Measurements from ENCODE around the gene SGPP1.

Gene SGPP1

DNA sequence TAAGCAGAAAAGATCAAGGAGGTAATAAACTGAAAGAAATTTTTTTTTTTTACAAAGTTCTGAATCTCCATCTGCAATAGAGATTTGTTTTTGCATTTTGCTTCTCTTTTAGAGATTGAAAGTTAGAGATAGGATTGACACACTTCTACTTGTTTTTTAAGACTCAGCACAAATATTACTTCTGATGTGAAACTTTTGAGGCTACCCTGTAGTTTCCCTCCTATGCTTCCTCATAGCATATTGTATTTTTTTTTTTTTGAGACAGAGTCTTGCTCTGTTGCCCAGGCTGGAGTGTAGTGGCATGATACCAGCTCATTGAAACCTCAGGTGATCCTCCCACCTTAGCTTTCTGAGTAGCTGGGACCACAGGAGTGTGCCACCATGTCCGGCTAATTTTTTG is 32.1 kb upstream of the SGPP1 start (continued):
- TF ChIP-seq, protein P1, sequence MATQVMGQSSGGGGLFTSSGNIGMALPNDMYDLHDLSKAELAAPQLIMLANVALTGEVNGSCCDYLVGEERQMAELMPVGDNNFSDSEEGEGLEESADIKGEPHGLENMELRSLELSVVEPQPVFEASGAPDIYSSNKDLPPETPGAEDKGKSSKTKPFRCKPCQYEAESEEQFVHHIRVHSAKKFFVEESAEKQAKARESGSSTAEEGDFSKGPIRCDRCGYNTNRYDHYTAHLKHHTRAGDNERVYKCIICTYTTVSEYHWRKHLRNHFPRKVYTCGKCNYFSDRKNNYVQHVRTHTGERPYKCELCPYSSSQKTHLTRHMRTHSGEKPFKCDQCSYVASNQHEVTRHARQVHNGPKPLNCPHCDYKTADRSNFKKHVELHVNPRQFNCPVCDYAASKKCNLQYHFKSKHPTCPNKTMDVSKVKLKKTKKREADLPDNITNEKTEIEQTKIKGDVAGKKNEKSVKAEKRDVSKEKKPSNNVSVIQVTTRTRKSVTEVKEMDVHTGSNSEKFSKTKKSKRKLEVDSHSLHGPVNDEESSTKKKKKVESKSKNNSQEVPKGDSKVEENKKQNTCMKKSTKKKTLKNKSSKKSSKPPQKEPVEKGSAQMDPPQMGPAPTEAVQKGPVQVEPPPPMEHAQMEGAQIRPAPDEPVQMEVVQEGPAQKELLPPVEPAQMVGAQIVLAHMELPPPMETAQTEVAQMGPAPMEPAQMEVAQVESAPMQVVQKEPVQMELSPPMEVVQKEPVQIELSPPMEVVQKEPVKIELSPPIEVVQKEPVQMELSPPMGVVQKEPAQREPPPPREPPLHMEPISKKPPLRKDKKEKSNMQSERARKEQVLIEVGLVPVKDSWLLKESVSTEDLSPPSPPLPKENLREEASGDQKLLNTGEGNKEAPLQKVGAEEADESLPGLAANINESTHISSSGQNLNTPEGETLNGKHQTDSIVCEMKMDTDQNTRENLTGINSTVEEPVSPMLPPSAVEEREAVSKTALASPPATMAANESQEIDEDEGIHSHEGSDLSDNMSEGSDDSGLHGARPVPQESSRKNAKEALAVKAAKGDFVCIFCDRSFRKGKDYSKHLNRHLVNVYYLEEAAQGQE (tag by site-specific recombination; IDR thresholded peaks at IDR 0.05): no peak

DNA sequence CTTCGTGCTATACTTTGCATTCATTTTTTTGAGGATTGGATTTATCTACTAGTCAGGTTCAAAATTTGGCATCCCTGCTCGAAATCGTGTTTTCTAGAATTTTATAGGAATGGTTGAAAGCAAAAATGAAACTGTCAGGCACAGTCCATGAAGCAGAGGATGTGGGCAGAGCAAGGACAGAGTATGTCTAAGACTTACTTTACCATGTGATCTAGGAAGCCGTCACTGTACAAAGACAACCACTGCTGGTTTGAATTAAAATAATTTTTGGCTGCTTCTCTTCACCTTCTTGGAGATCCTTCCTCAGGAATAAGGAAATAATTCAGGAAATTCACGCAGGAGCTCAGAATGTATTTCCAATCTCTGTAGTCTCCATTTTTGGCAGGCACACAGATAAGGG is 31.6 kb upstream of the SGPP1 start:
- H3K4me1 ChIP-seq (ENCODE audit: control insufficient read depth, insufficient read depth, low read length): no peaks in the 10 kb centered on the region
- no peak for TF ChIP-seq ZNF155 (tag by site-specific recombination; IDR thresholded peaks at IDR 0.05)
- no peak for TF ChIP-seq ZNF600 (tag by site-specific recombination; IDR thresholded peaks at IDR 0.05)
- TF ChIP-seq, protein P2, sequence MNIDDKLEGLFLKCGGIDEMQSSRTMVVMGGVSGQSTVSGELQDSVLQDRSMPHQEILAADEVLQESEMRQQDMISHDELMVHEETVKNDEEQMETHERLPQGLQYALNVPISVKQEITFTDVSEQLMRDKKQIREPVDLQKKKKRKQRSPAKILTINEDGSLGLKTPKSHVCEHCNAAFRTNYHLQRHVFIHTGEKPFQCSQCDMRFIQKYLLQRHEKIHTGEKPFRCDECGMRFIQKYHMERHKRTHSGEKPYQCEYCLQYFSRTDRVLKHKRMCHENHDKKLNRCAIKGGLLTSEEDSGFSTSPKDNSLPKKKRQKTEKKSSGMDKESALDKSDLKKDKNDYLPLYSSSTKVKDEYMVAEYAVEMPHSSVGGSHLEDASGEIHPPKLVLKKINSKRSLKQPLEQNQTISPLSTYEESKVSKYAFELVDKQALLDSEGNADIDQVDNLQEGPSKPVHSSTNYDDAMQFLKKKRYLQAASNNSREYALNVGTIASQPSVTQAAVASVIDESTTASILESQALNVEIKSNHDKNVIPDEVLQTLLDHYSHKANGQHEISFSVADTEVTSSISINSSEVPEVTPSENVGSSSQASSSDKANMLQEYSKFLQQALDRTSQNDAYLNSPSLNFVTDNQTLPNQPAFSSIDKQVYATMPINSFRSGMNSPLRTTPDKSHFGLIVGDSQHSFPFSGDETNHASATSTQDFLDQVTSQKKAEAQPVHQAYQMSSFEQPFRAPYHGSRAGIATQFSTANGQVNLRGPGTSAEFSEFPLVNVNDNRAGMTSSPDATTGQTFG (tag by site-specific recombination; IDR thresholded peaks at IDR 0.05; ENCODE audit: borderline replicate concordance): no peak
- TF ChIP-seq ZNF426 (tag by site-specific recombination; IDR thresholded peaks at IDR 0.05): no peak
- TF ChIP-seq ZBTB17 (tag by site-specific recombination; IDR thresholded peaks at IDR 0.05): no peak
- TF ChIP-seq ZNF302 (tag by site-specific recombination; IDR thresholded peaks at IDR 0.05; ENCODE audit: low read depth): no peak
- TF ChIP-seq SCRT2 (tag by site-specific recombination; IDR thresholded peaks at IDR 0.05): no peak

DNA sequence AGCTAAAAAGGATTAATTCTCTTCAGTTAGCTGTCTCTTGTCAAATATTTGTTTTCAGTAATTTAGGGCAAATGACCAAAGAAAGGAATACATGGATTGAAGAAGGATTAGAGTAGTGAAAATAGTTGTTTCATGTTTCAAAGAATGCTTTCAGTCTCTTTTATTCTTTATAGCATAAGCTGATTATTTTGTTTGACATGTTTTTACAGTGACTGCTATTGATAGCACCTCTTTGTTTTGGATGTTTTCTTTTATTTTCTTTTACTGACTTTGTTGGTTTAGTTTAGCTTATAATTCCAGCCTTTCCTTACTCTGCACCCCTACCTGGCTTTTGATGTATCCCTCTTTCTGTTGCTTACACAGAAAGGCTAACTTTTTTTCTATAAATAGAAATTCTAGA is 29.3 kb upstream of the SGPP1 start:
- H3K9me3 ChIP-seq (ENCODE audit: control insufficient read depth, insufficient read depth, low read depth, low read length): no peaks in the 10 kb centered on the region
- TF ChIP-seq YY1 (tag by site-specific recombination; IDR thresholded peaks at IDR 0.05) (no peak), ZNF248 (tag by site-specific recombination; IDR thresholded peaks at IDR 0.05) (no peak), GFI1B (tag by site-specific recombination; IDR thresholded peaks at IDR 0.05) (no peak), MYNN (tag by site-specific recombination; IDR thresholded peaks at IDR 0.05; ENCODE audit: borderline replicate concordance) (no peak), ZNF132 (tag by site-specific recombination; IDR thresholded peaks at IDR 0.05; ENCODE audit: borderline replicate concordance) (no peak), ZNF837 (tag by site-specific recombination; IDR thresholded peaks at IDR 0.05) (no peak), ZNF530 (tag by site-specific recombination; IDR thresholded peaks at IDR 0.05; ENCODE audit: low read depth) (no peak), ZIC2 (tag by site-specific recombination; IDR thresholded peaks at IDR 0.05) (no peak), KLF9 (tag by site-specific recombination; IDR thresholded peaks at IDR 0.05; ENCODE audit: low read depth) (no peak), ZNF555 (tag by site-specific recombination; conservative IDR thresholded peaks at IDR 0.05) (no peak), BCL11B (tag by site-specific recombination; IDR thresholded peaks at IDR 0.05; ENCODE audit: low read depth) (no peak), ZNF629 (tag by site-specific recombination; IDR thresholded peaks at IDR 0.05) (no peak), ZNF266 (tag by site-specific recombination; IDR thresholded peaks at IDR 0.05; ENCODE audit: low read depth) (no peak)
- TF ChIP-seq, protein P3, sequence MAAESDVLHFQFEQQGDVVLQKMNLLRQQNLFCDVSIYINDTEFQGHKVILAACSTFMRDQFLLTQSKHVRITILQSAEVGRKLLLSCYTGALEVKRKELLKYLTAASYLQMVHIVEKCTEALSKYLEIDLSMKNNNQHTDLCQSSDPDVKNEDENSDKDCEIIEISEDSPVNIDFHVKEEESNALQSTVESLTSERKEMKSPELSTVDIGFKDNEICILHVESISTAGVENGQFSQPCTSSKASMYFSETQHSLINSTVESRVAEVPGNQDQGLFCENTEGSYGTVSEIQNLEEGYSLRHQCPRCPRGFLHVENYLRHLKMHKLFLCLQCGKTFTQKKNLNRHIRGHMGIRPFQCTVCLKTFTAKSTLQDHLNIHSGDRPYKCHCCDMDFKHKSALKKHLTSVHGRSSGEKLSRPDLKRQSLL (tag by site-specific recombination; IDR thresholded peaks at IDR 0.05): no peak
- TF ChIP-seq, protein P4, sequence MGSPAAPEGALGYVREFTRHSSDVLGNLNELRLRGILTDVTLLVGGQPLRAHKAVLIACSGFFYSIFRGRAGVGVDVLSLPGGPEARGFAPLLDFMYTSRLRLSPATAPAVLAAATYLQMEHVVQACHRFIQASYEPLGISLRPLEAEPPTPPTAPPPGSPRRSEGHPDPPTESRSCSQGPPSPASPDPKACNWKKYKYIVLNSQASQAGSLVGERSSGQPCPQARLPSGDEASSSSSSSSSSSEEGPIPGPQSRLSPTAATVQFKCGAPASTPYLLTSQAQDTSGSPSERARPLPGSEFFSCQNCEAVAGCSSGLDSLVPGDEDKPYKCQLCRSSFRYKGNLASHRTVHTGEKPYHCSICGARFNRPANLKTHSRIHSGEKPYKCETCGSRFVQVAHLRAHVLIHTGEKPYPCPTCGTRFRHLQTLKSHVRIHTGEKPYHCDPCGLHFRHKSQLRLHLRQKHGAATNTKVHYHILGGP (tag by site-specific recombination; IDR thresholded peaks at IDR 0.05): no peak
- TF ChIP-seq, protein P5, sequence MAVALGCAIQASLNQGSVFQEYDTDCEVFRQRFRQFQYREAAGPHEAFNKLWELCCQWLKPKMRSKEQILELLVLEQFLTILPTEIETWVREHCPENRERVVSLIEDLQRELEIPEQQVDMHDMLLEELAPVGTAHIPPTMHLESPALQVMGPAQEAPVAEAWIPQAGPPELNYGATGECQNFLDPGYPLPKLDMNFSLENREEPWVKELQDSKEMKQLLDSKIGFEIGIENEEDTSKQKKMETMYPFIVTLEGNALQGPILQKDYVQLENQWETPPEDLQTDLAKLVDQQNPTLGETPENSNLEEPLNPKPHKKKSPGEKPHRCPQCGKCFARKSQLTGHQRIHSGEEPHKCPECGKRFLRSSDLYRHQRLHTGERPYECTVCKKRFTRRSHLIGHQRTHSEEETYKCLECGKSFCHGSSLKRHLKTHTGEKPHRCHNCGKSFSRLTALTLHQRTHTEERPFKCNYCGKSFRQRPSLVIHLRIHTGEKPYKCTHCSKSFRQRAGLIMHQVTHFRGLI (tag by site-specific recombination; IDR thresholded peaks at IDR 0.05): no peak

More for the DNA sequence above, 31.6 kb upstream of the SGPP1 start:
- ChIA-PET CTCF (no interaction called here), POLR2A (no interaction called here)
- no peak overlapping the region for H3K4me3 ChIP-seq (ENCODE audit: low read depth, low read length)
- no peak overlapping the region for H3K27ac ChIP-seq (ENCODE audit: extremely low read depth, low read depth, low read length)
- H3K36me3 ChIP-seq (ENCODE audit: control insufficient read depth in 2 of 2, insufficient read depth in 1 of 2, low read length in 2 of 2): no peaks in the 10 kb centered on the region; a peak in 1 of 3 replicates
- H3K9me3 ChIP-seq (ENCODE audit: control insufficient read depth, insufficient read depth, low read depth, low read length): no peaks in the 10 kb centered on the region

More for the DNA sequence above, 29.3 kb upstream of the SGPP1 start:
- H3K4me1 ChIP-seq (ENCODE audit: control insufficient read depth, insufficient read depth, low read length): 0 out of 2 replicates have a peak, but pooled peaks cover 4% of the 10 kb centered on the region
- H3K4me3 ChIP-seq (ENCODE audit: low read depth, low read length): no peak overlapping the region
- no peaks in the 10 kb centered on the region; a peak in 1 of 3 replicates for H3K36me3 ChIP-seq (ENCODE audit: control insufficient read depth in 2 of 2, insufficient read depth in 1 of 2, low read length in 2 of 2)
- CTCF ChIA-PET: interaction anchor here (0.6 to 2.0 kb wide), 3 partner anchors 13 to 542 kb away, joined by 4 to 8 read pairs (median 8); no protein-coding TSS in a partner anchor
- no peak overlapping the region for H3K27ac ChIP-seq (ENCODE audit: extremely low read depth, low read depth, low read length)
- POLR2A ChIA-PET: interaction anchor here (0.7 to 1.0 kb wide), 3 partner anchors 11 to 173 kb away, joined by 3 to 9 read pairs (median 4); no protein-coding TSS in a partner anchor

Data from HEK293 (cell line).